ENCODE data around the gene TMEM119. TPM values are rescaled to one million over a fixed set of nuclear protein-coding genes. Genes with fewer than 3 reads are reported as not detected.

Gene TMEM119
- total and polyA plus RNA-seq, 10 of the 15 experiments (the other 5 are each of a cell fraction or from before 2014, with no cell fraction given) = 0.11 to 0.44 (median 0.19) TPM; not detected in 5

DNA sequence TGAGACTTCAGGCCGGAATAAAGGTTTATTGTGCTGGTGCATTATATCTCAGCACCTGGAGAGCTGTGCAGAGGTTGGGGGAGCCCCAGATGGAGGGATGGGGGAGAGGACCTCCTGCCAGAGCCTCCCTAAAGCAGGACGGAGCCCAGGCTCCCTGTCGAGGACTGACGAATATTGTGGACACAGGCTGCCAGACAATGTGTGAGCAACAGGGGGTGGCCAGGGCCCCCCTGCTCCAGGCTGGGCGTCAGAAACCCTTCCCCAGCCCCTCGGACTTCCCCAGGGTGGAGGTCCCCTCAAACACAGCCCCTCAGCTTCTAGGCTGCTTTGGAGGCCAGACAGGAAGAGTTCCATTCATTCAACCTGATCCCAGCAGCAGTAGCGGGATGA is 8.0 kb downstream of the TMEM119 start:
- TF ChIP-seq NFYB (IDR thresholded peaks at IDR 0.05; ENCODE audit: insufficient read depth, low read depth, low read length) (no peak), NR2F1 (conservative IDR thresholded peaks at IDR 0.05) (no peak), WRNIP1 (IDR thresholded peaks at IDR 0.05; ENCODE audit: borderline replicate concordance, low read depth, low read length) (no peak), NFYA (IDR thresholded peaks at IDR 0.05; ENCODE audit: borderline replicate concordance, low read depth, low read length) (no peak), HDAC2 (IDR thresholded peaks at IDR 0.05) (no peak), JUNB (IDR thresholded peaks at IDR 0.05) (no peak), EED (IDR thresholded peaks at IDR 0.05; ENCODE audit: low read depth) (no peak)
- no peaks in the 10 kb centered on the region for H3K36me3 ChIP-seq (ENCODE audit: control insufficient read depth in 2 of 2, insufficient read depth in 2 of 2, low read length in 1 of 2)
- in situ Hi-C loops (cut with MboI) = no loop called here
- intact Hi-C loops (cut with micrococcal nuclease; ENCODE audit: unreplicated experiment) = no loop called here
- 35% methylated on average over 7 of the region's 7 CpGs for WGBS (ENCODE audit: insufficient coverage, insufficient replicate concordance, low lambda C conversion rate, missing lambda C conversion rate)
- FAIRE-seq (no peak), DNase-seq (ENCODE audit: low read depth, low spot score) (no peak), ATAC-seq (no peak)
- CTCF ChIA-PET = interaction anchor here (1.4 kb wide), 1 partner anchor 14 kb away, joined by 3 read pairs; no protein-coding TSS in a partner anchor
- H3K27me3 ChIP-seq (replicated peaks in 1 of 2; ENCODE audit: control insufficient read depth in 2 of 2, insufficient read depth in 2 of 2, low read length in 1 of 2) = no peaks in the 10 kb centered on the region
- no TSS peak for BruUV-seq (replicated peaks)
- H3K4me2 ChIP-seq (ENCODE audit: control insufficient read depth, insufficient read depth) = no peak overlapping the region
- H3K4me3 ChIP-seq = no peak overlapping the region
- H3K9me3 ChIP-seq (replicated peaks; ENCODE audit: control insufficient read depth, insufficient read depth, low read length) = no peaks in the 10 kb centered on the region
- H3K27ac ChIP-seq (ENCODE audit: control insufficient read depth, insufficient read depth) = no peak overlapping the region
- no peaks in the 10 kb centered on the region for H4K20me1 ChIP-seq (ENCODE audit: control insufficient read depth, insufficient read depth)
- POLR2A ChIA-PET = no interaction called here
- RAD21 ChIA-PET (ENCODE audit: unreplicated experiment) = no interaction called here
- H3K4me1 ChIP-seq (ENCODE audit: control insufficient read depth, insufficient read depth, low read length) = no peaks in the 10 kb centered on the region; the same call in 1 of the 2 replicates
- no peak overlapping the region for H3K9ac ChIP-seq (ENCODE audit: control insufficient read depth, insufficient read depth, low read length)
- H3K79me2 ChIP-seq (ENCODE audit: control insufficient read depth, insufficient read depth, low read length) = no peaks in the 10 kb centered on the region
- H2AFZ ChIP-seq (ENCODE audit: control insufficient read depth, low read depth, low read length) = no peak overlapping the region
- SMC1A ChIA-PET (ENCODE audit: uncharacterized antibody, unreplicated experiment) = no interaction called here

- in situ Hi-C loops (cut with MboI) = no loop called here
- RAD21 ChIA-PET (ENCODE audit: unreplicated experiment) = no interaction called here
- FAIRE-seq = no peak
- TF ChIP-seq NRF1 (conservative IDR thresholded peaks at IDR 0.05; ENCODE audit: low read depth, low read length) = no peak
- TF ChIP-seq IRF4 (IDR thresholded peaks at IDR 0.05; ENCODE audit: low read depth, low read length) = no peak
- TF ChIP-seq POLR2AphosphoS2 (IDR thresholded peaks at IDR 0.05; ENCODE audit: low read depth, low read length) = no peak
- TF ChIP-seq POLR2AphosphoS5 (IDR thresholded peaks at IDR 0.05; ENCODE audit: low read length) = no peak
- TF ChIP-seq EED (IDR thresholded peaks at IDR 0.05; ENCODE audit: low read depth) = no peak
- TF ChIP-seq, protein P1, sequence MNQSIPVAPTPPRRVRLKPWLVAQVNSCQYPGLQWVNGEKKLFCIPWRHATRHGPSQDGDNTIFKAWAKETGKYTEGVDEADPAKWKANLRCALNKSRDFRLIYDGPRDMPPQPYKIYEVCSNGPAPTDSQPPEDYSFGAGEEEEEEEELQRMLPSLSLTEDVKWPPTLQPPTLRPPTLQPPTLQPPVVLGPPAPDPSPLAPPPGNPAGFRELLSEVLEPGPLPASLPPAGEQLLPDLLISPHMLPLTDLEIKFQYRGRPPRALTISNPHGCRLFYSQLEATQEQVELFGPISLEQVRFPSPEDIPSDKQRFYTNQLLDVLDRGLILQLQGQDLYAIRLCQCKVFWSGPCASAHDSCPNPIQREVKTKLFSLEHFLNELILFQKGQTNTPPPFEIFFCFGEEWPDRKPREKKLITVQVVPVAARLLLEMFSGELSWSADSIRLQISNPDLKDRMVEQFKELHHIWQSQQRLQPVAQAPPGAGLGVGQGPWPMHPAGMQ (IDR thresholded peaks at IDR 0.05; ENCODE audit: borderline replicate concordance) = no peak
- TF ChIP-seq EZH2 (IDR thresholded peaks at IDR 0.05; ENCODE audit: borderline replicate concordance, control insufficient read depth, low read depth, low read length) = no peak
- TF ChIP-seq, protein P2, sequence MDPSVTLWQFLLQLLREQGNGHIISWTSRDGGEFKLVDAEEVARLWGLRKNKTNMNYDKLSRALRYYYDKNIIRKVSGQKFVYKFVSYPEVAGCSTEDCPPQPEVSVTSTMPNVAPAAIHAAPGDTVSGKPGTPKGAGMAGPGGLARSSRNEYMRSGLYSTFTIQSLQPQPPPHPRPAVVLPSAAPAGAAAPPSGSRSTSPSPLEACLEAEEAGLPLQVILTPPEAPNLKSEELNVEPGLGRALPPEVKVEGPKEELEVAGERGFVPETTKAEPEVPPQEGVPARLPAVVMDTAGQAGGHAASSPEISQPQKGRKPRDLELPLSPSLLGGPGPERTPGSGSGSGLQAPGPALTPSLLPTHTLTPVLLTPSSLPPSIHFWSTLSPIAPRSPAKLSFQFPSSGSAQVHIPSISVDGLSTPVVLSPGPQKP (IDR thresholded peaks at IDR 0.05; ENCODE audit: low read depth, low read length) = no peak
- TF ChIP-seq SMAD5 (IDR thresholded peaks at IDR 0.05; ENCODE audit: low read depth) = no peak
- no peak for TF ChIP-seq POU2F2 (IDR thresholded peaks at IDR 0.05; ENCODE audit: borderline replicate concordance, low read depth, low read length)
These were observed 8.7 kb downstream of the TMEM119 start for GRCh38 chr12:108589028-108589839.

More at GRCh38 chr12:108589028-108589839, 8.7 kb downstream of the TMEM119 start:
- H3K27ac ChIP-seq (ENCODE audit: control insufficient read depth, insufficient read depth) = no peak overlapping the region
- peak; percentile 45; the same call in 2 of the 3 replicates for ATAC-seq
- BruUV-seq (replicated peaks) = no TSS peak
- H3K9ac ChIP-seq (ENCODE audit: control insufficient read depth, insufficient read depth, low read length) = no peak overlapping the region
- H3K27me3 ChIP-seq (replicated peaks in 1 of 2; ENCODE audit: control insufficient read depth in 2 of 2, insufficient read depth in 2 of 2, low read length in 1 of 2) = no peaks in the 10 kb centered on the region
- H4K20me1 ChIP-seq (ENCODE audit: control insufficient read depth, insufficient read depth) = no peaks in the 10 kb centered on the region
- intact Hi-C loops (cut with micrococcal nuclease; ENCODE audit: unreplicated experiment) = no loop called here
- WGBS (ENCODE audit: insufficient coverage, insufficient replicate concordance, low lambda C conversion rate, missing lambda C conversion rate) = 58% methylated on average over 14 of the region's 15 CpGs
- no peaks in the 10 kb centered on the region for H3K9me3 ChIP-seq (replicated peaks; ENCODE audit: control insufficient read depth, insufficient read depth, low read length)
- no peak for DNase-seq (ENCODE audit: low read depth, low spot score)
- no peak overlapping the region for H3K4me2 ChIP-seq (ENCODE audit: control insufficient read depth, insufficient read depth)
- H3K36me3 ChIP-seq (ENCODE audit: control insufficient read depth in 2 of 2, insufficient read depth in 2 of 2, low read length in 1 of 2) = no peaks in the 10 kb centered on the region
- POLR2A ChIA-PET = no interaction called here
- SMC1A ChIA-PET (ENCODE audit: uncharacterized antibody, unreplicated experiment) = interaction anchor here (0.9 kb wide), 1 partner anchor 13 kb away, joined by 4 read pairs; no protein-coding TSS in a partner anchor
- CTCF ChIA-PET = interaction anchor here (1.4 kb wide), 1 partner anchor 15 kb away, joined by 3 read pairs; no protein-coding TSS in a partner anchor
- no peaks in the 10 kb centered on the region for H3K79me2 ChIP-seq (ENCODE audit: control insufficient read depth, insufficient read depth, low read length)
- no peak overlapping the region for H2AFZ ChIP-seq (ENCODE audit: control insufficient read depth, low read depth, low read length)
- no peaks in the 10 kb centered on the region; the same call in 1 of the 2 replicates for H3K4me1 ChIP-seq (ENCODE audit: control insufficient read depth, insufficient read depth, low read length)
- H3K4me3 ChIP-seq = no peak overlapping the region

All from GM12878 (cell line).